SK-N-SH (cell line): ENCODE measurements around the gene FMO2. TPM values are rescaled to one million over a fixed set of nuclear protein-coding genes. Genes with fewer than 3 reads are reported as not detected.

ENCODE experiments used
- CTCF ChIA-PET: fragments of 300-600, 350-600 bp; formaldehyde crosslinking; extraction: SDS; loops from one replicate; lab custom pipeline; 2021; lab: Yijun Ruan, JAX
- POLR2A ChIA-PET: fragments of 350-600 bp; sonication (Branson Sonifier 250); formaldehyde crosslinking; extraction: SDS; loops from one replicate; lab custom pipeline; 2020; ENCODE audit warnings: antibody characterized with exemption, inconsistent platforms; lab: Yijun Ruan, JAX
- DNase-seq: peaks from one replicate; pipeline ENCODE4 v3.0.0; 2012
- H2AFZ ChIP-seq: fragments of 200-600 bp; sonication (generic); 2 replicates; pipeline ENCODE4 v1.8.1; 2016; ENCODE audit warnings: antibody characterized with exemption, mild to moderate bottlenecking, low read depth
- H3F3A ChIP-seq: fragments of 200-600 bp; sonication (generic); replicated peaks from 2 replicates; pipeline ENCODE3; 2016; ENCODE audit warnings: antibody characterized with exemption, mild to moderate bottlenecking; ENCODE audit not compliant: insufficient read depth
- H3K27ac ChIP-seq, 2 experiments: fragments of 200-500 bp in 1 of 2; fragments of 200-600 bp in 1 of 2; sonication (Bioruptor generic) in 1 of 2; sonication (generic), shearing (Covaris generic) in 1 of 2; 2 replicates each; pipeline versions ENCODE4 v1.5.1 to v1.6.1; 2014 to 2016; ENCODE audit warnings: low read depth in 2 of 2, inconsistent platforms in 1 of 2, low read length in 1 of 2, mild to moderate bottlenecking in 1 of 2, mixed read lengths in 1 of 2
- H3K27me3 ChIP-seq: fragments of 200-600 bp; sonication (generic), shearing (Covaris generic); 2 replicates; pipeline ENCODE4 v1.6.1; 2016; ENCODE audit warnings: mixed run types; ENCODE audit not compliant: insufficient read depth
- H3K36me3 ChIP-seq, 2 experiments: fragments of 200-500 bp in 1 of 2; fragments of 200-600 bp in 1 of 2; sonication (Bioruptor generic) in 1 of 2; sonication (generic) in 1 of 2; replicated peaks in 1 of 2; 2 replicates each; pipeline versions ENCODE3 to v1.5.1; 2014 to 2016; ENCODE audit warnings: low read length in 1 of 2, mild to moderate bottlenecking in 1 of 2; ENCODE audit not compliant: insufficient read depth in 2 of 2, control insufficient read depth in 1 of 2
- H3K4me1 ChIP-seq, 2 experiments: fragments of 200-500 bp in 1 of 2; fragments of 200-600 bp in 1 of 2; sonication (Bioruptor generic) in 1 of 2; sonication (generic), shearing (Covaris generic) in 1 of 2; 2 replicates each; pipeline versions ENCODE4 v1.5.1 to v1.6.1; 2014 to 2016; ENCODE audit warnings: low read depth in 1 of 2, low read length in 1 of 2, mixed run types in 1 of 2; ENCODE audit not compliant: insufficient read depth in 2 of 2, control insufficient read depth in 1 of 2
- H3K4me2 ChIP-seq: fragments of 200-600 bp; sonication (generic), shearing (Covaris generic); 2 replicates; pipeline ENCODE4 v1.6.1; 2017; ENCODE audit warnings: mixed run types
- H3K4me3 ChIP-seq, 2 experiments: fragments of 200-500 bp in 1 of 2; fragments of 200-600 bp in 1 of 2; sonication (Bioruptor generic) in 1 of 2; sonication (generic), shearing (Covaris generic) in 1 of 2; 2 replicates each; pipeline versions ENCODE4 v1.5.1 to v1.8.1; 2014 to 2016; ENCODE audit warnings: low read depth in 2 of 2, inconsistent platforms in 1 of 2, low read length in 1 of 2, mild to moderate bottlenecking in 1 of 2, mixed read lengths in 1 of 2, moderate library complexity in 1 of 2
- H3K79me2 ChIP-seq: fragments of 200-600 bp; sonication (generic); 2 replicates; pipeline ENCODE4 v1.8.1; 2017; ENCODE audit warnings: mild to moderate bottlenecking; ENCODE audit not compliant: insufficient read depth
- H3K9ac ChIP-seq: fragments of 200-600 bp; sonication (generic); 2 replicates; pipeline ENCODE4 v1.6.1; 2017; ENCODE audit warnings: mixed run types
- H3K9me2 ChIP-seq: fragments of 200-600 bp; sonication (generic); 2 replicates; pipeline ENCODE4 v1.6.1; 2017; ENCODE audit warnings: mixed run types
- H3K9me3 ChIP-seq: fragments of 200-600 bp; sonication (generic); 2 replicates; pipeline ENCODE4 v1.6.1; 2017; ENCODE audit warnings: mixed run types, mild to moderate bottlenecking, moderate library complexity
- H4K20me1 ChIP-seq: fragments of 200-600 bp; sonication (generic); 2 replicates; pipeline ENCODE4 v1.6.1; 2017; ENCODE audit warnings: mild to moderate bottlenecking, mixed run types; ENCODE audit not compliant: insufficient read depth
- EP300 ChIP-seq, 2 experiments: IDR thresholded peaks; 2 replicates each; pipeline versions ENCODE4 v1.4.0 to v1.6.1; 2012; ENCODE audit warnings: borderline replicate concordance in 1 of 2, low read depth in 1 of 2, low read length in 1 of 2
- GATA2 ChIP-seq: sonication (generic); formaldehyde crosslinking; IDR thresholded peaks from 2 replicates; pipeline ENCODE4 v1.5.0; 2020; ENCODE audit warnings: mild to moderate bottlenecking, missing genetic modification reagents
- JUND ChIP-seq: IDR thresholded peaks from 2 replicates; pipeline ENCODE4 v1.4.0; 2012
- MXI1 ChIP-seq: IDR thresholded peaks from 2 replicates; pipeline ENCODE4 v1.6.1; 2012; ENCODE audit warnings: mild to moderate bottlenecking, low read depth, low read length, improper control_type of control experiment
- NFIC ChIP-seq: IDR thresholded peaks from 2 replicates; pipeline ENCODE4 v1.4.0; 2012; ENCODE audit warnings: borderline replicate concordance
- PBX3 ChIP-seq: IDR thresholded peaks from 2 replicates; pipeline ENCODE4; 2012
- RCOR1 ChIP-seq: fragments of 150-350 bp; IDR thresholded peaks from 2 replicates; pipeline ENCODE4 v1.6.1; 2017; ENCODE audit warnings: antibody characterized with exemption, low read length
- REST ChIP-seq: IDR thresholded peaks from 2 replicates; pipeline ENCODE4 v1.6.1; 2012; ENCODE audit warnings: mild to moderate bottlenecking, low read depth, low read length, moderate library complexity
- RFX5 ChIP-seq: IDR thresholded peaks from 2 replicates; pipeline ENCODE4 v1.6.1; 2012; ENCODE audit warnings: mild to moderate bottlenecking, improper control_type of control experiment, low read length
- TEAD4 ChIP-seq: IDR thresholded peaks from 2 replicates; pipeline ENCODE4 v1.4.0; 2012; ENCODE audit warnings: mild to moderate bottlenecking, borderline replicate concordance; ENCODE audit not compliant: insufficient read depth
- USF2 ChIP-seq: fragments of 150-350 bp; IDR thresholded peaks from 2 replicates; pipeline ENCODE4 v1.6.1; 2017; ENCODE audit warnings: antibody characterized with exemption, low read length, low read depth, borderline replicate concordance
- ZBTB33 ChIP-seq: IDR thresholded peaks from 2 replicates; pipeline ENCODE4 v1.4.0; 2012; ENCODE audit warnings: low read depth, borderline replicate concordance
- WGBS: methylation state at CpG from one replicate; pipeline ENCODE4 v1.1.6; 2017; ENCODE audit warnings: low lambda C conversion rate; 5-methylcytosine and 5-hydroxymethylcytosine counted together
- polyA plus RNA-seq, 3 experiments: library from polyadenylated mRNA; depleted of rRNA; stranded (reverse); fragments of >200 nt; gene quantifications; 2 replicates each; pipeline ENCODE4 v1.2.3, GENCODE V29; 2012

Gene FMO2
- polyA plus RNA-seq, 1 of the 3 experiments (the other 2 are of a cell fraction) = not detected

DNA sequence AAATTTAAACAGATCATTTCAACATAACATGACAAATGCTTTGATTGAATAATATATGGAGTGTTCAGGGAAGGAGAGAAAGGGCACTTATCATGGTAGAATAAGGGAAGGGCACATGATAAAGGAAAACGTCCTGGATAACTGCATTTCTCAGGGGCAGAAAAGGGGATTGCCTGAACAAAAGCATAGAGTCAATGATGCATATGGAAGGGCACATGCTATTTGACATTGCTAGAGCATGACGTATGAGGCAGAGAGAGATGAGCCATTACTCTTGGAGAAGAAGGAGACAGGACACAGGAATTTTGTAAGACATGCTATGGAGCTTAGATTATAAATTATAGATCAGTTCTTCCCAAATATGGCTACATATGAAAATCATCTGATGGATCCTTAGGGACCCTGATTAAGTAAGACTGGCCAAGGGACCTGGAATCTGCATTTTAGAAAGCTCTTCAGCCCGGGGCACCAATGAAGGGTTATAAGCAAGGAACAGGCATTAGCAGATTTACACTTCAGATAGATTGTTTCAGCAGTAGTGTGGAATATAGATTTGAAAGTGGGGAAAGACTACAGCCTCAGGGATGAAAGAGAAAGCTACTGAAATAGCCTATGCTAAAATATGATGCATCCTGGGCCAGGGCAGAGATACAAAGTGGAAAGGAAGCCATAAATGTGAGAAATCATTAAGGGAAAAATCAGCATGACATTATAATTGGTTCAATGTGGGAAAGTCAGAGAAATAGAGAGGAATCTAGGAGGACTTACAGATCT, 21.3 kb downstream of the FMO2 start:
- TF ChIP-seq NFIC = no peak
- no peak for TF ChIP-seq RCOR1
- no peak for TF ChIP-seq MXI1
- no peak for TF ChIP-seq REST
- TF ChIP-seq USF2 = no peak
- no peak for TF ChIP-seq TEAD4
- no peak for TF ChIP-seq PBX3
- TF ChIP-seq RFX5 = no peak
- no peak overlapping the region for H3K4me3 ChIP-seq
- no peak overlapping the region for H3K27ac ChIP-seq
- no peaks in the 10 kb centered on the region for H3K9me2 ChIP-seq
- H3K36me3 ChIP-seq = no peaks in the 10 kb centered on the region
- ChIA-PET CTCF (interaction anchor here (1.3 kb wide), 1 partner anchor 21 kb away, joined by 3 read pairs; no protein-coding TSS in a partner anchor), POLR2A (no interaction called here)
- no peak overlapping the region for H3K9ac ChIP-seq
- no peaks in the 10 kb centered on the region for H3F3A ChIP-seq
- no peak overlapping the region for H2AFZ ChIP-seq
- H3K79me2 ChIP-seq = no peaks in the 10 kb centered on the region
- no peaks in the 10 kb centered on the region for H4K20me1 ChIP-seq
- WGBS = 1% methylated on average over 3 of the region's 3 CpGs
- no peaks in the 10 kb centered on the region for H3K9me3 ChIP-seq
- no peak for DNase-seq
- H3K4me1 ChIP-seq = no peaks in the 10 kb centered on the region
- H3K27me3 ChIP-seq = peaks cover 32% of the 10 kb centered on the region
- no peak overlapping the region for H3K4me2 ChIP-seq

DNA sequence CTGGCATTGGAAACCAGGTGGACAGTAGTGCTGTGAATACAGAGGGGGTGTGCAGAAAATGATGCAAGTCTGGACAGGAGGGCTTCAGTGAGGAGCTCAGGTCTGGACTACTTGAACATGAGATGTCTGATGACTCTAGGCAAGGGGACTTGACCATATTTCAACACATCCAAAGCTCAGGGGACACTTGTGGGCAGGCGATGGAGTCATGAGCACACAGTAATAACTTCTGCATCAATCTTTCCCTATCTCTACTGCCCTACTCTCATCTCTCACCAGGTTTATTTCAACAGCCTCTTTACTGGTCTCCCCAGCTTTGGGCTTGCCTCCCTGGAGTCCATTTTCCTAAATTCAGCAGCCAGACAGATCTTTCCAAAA, 21.9 kb downstream of the FMO2 start:
- WGBS = 6% methylated on average over 1 of the region's 1 CpG
- Histone ChIP-seq H3K4me1 (no peaks in the 10 kb centered on the region), H4K20me1 (no peaks in the 10 kb centered on the region), H3K27me3 (peaks cover 26% of the 10 kb centered on the region), H3K9me2 (no peaks in the 10 kb centered on the region), H3K27ac (no peak overlapping the region), H3K4me2 (no peak overlapping the region), H3K79me2 (no peaks in the 10 kb centered on the region), H3F3A (no peaks in the 10 kb centered on the region), H2AFZ (no peak overlapping the region), H3K9me3 (no peaks in the 10 kb centered on the region; the same call in 1 of the 2 replicates), H3K4me3 (no peak overlapping the region), H3K36me3 (no peaks in the 10 kb centered on the region), H3K9ac (no peak overlapping the region)
- ChIA-PET POLR2A (no interaction called here), CTCF (no interaction called here)
- no peak for DNase-seq
- TF ChIP-seq JUND = no peak
- no peak for TF ChIP-seq PBX3
- TF ChIP-seq NFIC = no peak
- no peak for TF ChIP-seq EP300 (IDR thresholded peaks at IDR 0.05; ENCODE audit: borderline replicate concordance in 1 of 2, low read depth in 1 of 2, low read length in 1 of 2)
- TF ChIP-seq REST = no peak
- TF ChIP-seq ZBTB33 = no peak
- no peak for TF ChIP-seq GATA2 (CRISPR knock-in tag)
